Inflammatory macrophage treated with lipopolysaccharide for 4 hours (primary cell): Measurements from ENCODE around the gene CEP97.

Source experiments
- DNase-seq: peaks from one replicate; pipeline ENCODE4 v3.0.0-alpha.2; 2020

The CEP97 gene

GRCh38 chr3:101779047-101779821 lies 54.8 kb downstream of the CEP97 start, which contains the start of gene NXPE3:
Gene NXPE3, plus strand, starts transcription at chr3:101779211. Its CDS starts 6,386 bp downstream, at chr3:101785597.
- peak; percentile 85 for DNase-seq

- DNase-seq: no peak
Measured at GRCh38 chr3:101779822-101780381, 55.5 kb downstream of the CEP97 start.

- peak; percentile 43 for DNase-seq
Measured at GRCh38 chr3:101780661-101781060, 56.2 kb downstream of the CEP97 start.

- no peak for DNase-seq
Measured at GRCh38 chr3:101781166-101781565, 56.8 kb downstream of the CEP97 start.

GRCh38 chr3:101784855-101785613 lies 60.6 kb downstream of the CEP97 start:
- DNase-seq: peak; percentile 80

- no peak for DNase-seq
Measured at GRCh38 chr3:101791778-101792177, 67.4 kb downstream of the CEP97 start.

- no peak for DNase-seq
Measured at GRCh38 chr3:101796077-101796680, 71.8 kb downstream of the CEP97 start.

- DNase-seq: no peak
Measured at GRCh38 chr3:101801174-101801573, 76.8 kb downstream of the CEP97 start.

- no peak for DNase-seq
Measured at GRCh38 chr3:101802179-101802578, 77.8 kb downstream of the CEP97 start.

GRCh38 chr3:101803173-101803782 lies 78.9 kb downstream of the CEP97 start:
- DNase-seq: peak; percentile 91

GRCh38 chr3:101803939-101804338 lies 79.5 kb downstream of the CEP97 start:
- no peak for DNase-seq

GRCh38 chr3:101806491-101806890 lies 82.1 kb downstream of the CEP97 start:
- DNase-seq: no peak

GRCh38 chr3:101807888-101808287 lies 83.5 kb downstream of the CEP97 start:
- DNase-seq: no peak

- peak; percentile 83 for DNase-seq
Measured at GRCh38 chr3:101809178-101810021, 85.0 kb downstream of the CEP97 start.

- DNase-seq: peak; percentile 22
Measured at GRCh38 chr3:101810022-101810418, 85.6 kb downstream of the CEP97 start.

- no peak for DNase-seq
Measured at GRCh38 chr3:101811875-101812274, 87.5 kb downstream of the CEP97 start.

GRCh38 chr3:101812895-101813294 lies 88.5 kb downstream of the CEP97 start:
- DNase-seq: no peak

GRCh38 chr3:101813817-101814440 lies 89.5 kb downstream of the CEP97 start:
- peak; percentile 66 for DNase-seq

GRCh38 chr3:101814835-101815234 lies 90.4 kb downstream of the CEP97 start:
- DNase-seq: no peak

GRCh38 chr3:101816215-101817149 lies 92.1 kb downstream of the CEP97 start:
- DNase-seq: no peak
